Tibial artery (tissue), 4 donors: ENCODE measurements around the gene HNF4A.

ENCODE experiments used
- DNase-seq, 2 donors: peaks; one replicate each; pipeline ENCODE4 v3.0.0-alpha.2; 2019
- H3K27ac ChIP-seq, 2 donors: fragments of 200-600 bp; sonication (generic) in 1 of 2; 1 replicate in 1 of 2; 2 replicates in 1 of 2; pipeline ENCODE4 v1.5.1; 2018 to 2019; ENCODE audit warnings: mild to moderate bottlenecking in 1 of 2
- H3K27me3 ChIP-seq, 2 donors: fragments of 200-600 bp; sonication (generic) in 1 of 2; one replicate each; pipeline versions ENCODE4 v1.5.1 to v1.6.0; 2016 to 2019
- H3K36me3 ChIP-seq, 3 donors: fragments of 200-600 bp; sonication (generic) in 2 of 3; one replicate each; pipeline ENCODE4 v1.5.1; 2016 to 2019; ENCODE audit warnings: mild to moderate bottlenecking in 2 of 3
- H3K4me1 ChIP-seq, 4 donors: fragments of 200-600 bp; sonication (generic) in 2 of 4; 1 replicate in 3 of 4; 2 replicates in 1 of 4; pipeline ENCODE4 v1.5.1; 2016 to 2019
- H3K4me3 ChIP-seq, 2 donors: fragments of 200-600 bp; sonication (generic) in 1 of 2; 1 replicate in 1 of 2; 2 replicates in 1 of 2; pipeline ENCODE4 v1.5.1; 2018 to 2019; ENCODE audit warnings: mild to moderate bottlenecking in 2 of 2
- H3K9me3 ChIP-seq, 3 donors: fragments of 200-600 bp; sonication (generic) in 1 of 3; one replicate each; pipeline ENCODE4 v1.5.1; 2016 to 2019
- intact Hi-C: fragments of 100-400 bp; cut with DNase I; formaldehyde crosslinking; loops from one replicate; pipeline ENCODE4 v1.15.0; 2023; ENCODE audit warnings: low total_unique reads
- TF ChIP-seq, protein P1 (sequence below), 2 experiments: fragments of 200-600 bp in 1 of 2; fragments of 450-650 bp in 1 of 2; IDR thresholded peaks; one replicate each; pipeline ENCODE4 v1.5.1; 2017 to 2019; ENCODE audit warnings: antibody characterized with exemption in 2 of 2, mild to moderate bottlenecking in 1 of 2, moderate library complexity in 1 of 2

HNF4A gene

DNA sequence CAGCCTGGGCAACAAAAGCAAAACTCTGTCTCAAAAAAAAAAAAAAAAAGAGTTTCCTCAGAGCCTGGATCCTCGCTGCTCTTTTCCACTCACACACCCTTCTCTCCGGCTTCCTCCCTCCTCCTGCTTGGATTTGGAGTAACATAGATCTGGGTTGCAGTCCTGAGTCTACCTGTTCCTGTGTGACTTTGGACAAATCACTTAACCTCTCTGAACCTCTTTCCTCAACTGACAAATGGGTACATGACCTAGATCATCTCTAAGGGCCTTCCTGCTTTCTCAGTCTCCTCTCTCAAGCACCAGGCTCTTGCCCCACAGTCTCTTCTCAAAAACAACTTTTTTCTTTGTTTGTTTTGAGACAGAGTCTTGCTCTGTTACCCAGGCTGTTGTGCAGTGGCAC lies 24.3 kb upstream of the HNF4A start:
- Histone ChIP-seq H3K27ac (no peak overlapping the region), H3K9me3 (no peaks in the 10 kb centered on the region)
- intact Hi-C loops = no loop called here

DNA sequence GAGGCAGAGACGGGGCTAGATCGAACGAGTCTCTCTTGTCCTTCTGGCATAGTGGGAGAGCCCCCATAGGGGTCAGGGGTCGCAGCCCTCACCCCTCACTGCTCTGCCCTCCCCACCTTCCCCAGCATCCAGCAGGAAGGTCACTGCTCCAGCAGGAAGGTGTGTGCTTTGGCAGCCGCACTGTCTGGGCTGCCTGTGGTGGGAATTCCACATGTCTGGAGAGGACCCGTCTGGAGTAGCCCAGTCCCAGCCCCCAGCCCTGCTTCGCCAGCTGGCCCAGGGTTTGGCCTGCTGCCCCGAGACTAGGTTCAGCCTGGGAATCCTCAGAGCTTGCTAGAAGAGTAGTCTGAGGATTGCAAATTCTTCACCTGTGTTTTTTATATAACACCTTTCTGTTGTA lies 21.2 kb upstream of the HNF4A start:
- Histone ChIP-seq H3K9me3 (no peaks in the 10 kb centered on the region), H3K4me1 (no peaks in the 10 kb centered on the region), H3K36me3 (no peaks in the 10 kb centered on the region), H3K4me3 (no peak overlapping the region), H3K27ac (no peak overlapping the region), H3K27me3 (peaks cover 0 to 36% of the 10 kb centered on the region in 2 donors)
- DNase-seq = no peak
- intact Hi-C loops = no loop called here
- TF ChIP-seq, protein P1, sequence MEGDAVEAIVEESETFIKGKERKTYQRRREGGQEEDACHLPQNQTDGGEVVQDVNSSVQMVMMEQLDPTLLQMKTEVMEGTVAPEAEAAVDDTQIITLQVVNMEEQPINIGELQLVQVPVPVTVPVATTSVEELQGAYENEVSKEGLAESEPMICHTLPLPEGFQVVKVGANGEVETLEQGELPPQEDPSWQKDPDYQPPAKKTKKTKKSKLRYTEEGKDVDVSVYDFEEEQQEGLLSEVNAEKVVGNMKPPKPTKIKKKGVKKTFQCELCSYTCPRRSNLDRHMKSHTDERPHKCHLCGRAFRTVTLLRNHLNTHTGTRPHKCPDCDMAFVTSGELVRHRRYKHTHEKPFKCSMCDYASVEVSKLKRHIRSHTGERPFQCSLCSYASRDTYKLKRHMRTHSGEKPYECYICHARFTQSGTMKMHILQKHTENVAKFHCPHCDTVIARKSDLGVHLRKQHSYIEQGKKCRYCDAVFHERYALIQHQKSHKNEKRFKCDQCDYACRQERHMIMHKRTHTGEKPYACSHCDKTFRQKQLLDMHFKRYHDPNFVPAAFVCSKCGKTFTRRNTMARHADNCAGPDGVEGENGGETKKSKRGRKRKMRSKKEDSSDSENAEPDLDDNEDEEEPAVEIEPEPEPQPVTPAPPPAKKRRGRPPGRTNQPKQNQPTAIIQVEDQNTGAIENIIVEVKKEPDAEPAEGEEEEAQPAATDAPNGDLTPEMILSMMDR (IDR thresholded peaks at IDR 0.05) = no peak

More for the DNA sequence above, 24.3 kb upstream of the HNF4A start:
- DNase-seq = no peak
- Histone ChIP-seq H3K4me3 (no peak overlapping the region), H3K27me3 (peaks cover 0 to 47% of the 10 kb centered on the region in 2 donors), H3K36me3 (no peaks in the 10 kb centered on the region), H3K4me1 (peaks cover 0 to 5% (median 4%) of the 10 kb centered on the region in 4 donors)
- TF ChIP-seq, protein P1 (IDR thresholded peaks at IDR 0.05) = no peak

DNA sequence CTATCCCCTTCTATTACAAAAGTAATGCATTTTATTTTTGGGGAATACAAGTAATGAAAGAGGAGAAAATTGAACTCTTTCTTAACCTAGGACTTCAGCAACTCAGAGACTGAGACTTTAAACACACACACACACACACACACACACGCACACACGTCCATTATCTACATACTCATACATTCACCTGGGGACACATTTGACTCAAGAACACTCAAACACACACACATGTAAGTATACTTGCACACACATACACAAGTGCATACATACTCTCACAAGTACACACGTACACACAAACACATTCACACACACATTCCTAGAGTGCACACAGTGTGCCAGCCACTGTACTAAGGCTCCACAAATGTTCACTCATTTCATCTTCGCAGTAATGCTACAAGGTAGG lies 20.8 kb upstream of the HNF4A start:
- no peaks in the 10 kb centered on the region for H3K4me1 ChIP-seq
- intact Hi-C loops = no loop called here

DNA sequence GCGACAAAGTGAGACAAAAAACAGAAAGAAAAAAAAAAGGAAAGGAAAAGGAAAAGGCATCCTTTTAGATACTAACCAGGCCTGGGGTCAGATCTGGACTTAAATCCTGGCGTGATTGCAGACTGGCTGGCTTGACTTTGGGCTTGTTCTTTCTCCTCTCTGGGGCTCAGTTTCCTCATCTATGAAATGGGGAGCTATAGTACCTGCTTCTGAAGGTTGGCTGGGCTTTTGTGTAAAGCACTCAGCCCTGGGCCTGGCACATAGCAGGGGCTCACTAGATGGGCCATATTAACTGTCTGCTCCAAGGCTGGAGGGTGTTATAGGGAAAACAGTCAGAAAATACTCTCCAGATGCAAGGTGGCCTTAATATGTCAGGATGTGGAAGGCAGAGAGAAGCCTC lies 19.8 kb upstream of the HNF4A start:
- no peak for DNase-seq
- Histone ChIP-seq H3K36me3 (no peaks in the 10 kb centered on the region), H3K4me3 (no peak overlapping the region), H3K27me3 (peaks cover 0 to 36% of the 10 kb centered on the region in 2 donors), H3K9me3 (no peaks in the 10 kb centered on the region), H3K4me1 (no peaks in the 10 kb centered on the region), H3K27ac (no peak overlapping the region)
- intact Hi-C loops = no loop called here
- TF ChIP-seq, protein P1 (IDR thresholded peaks at IDR 0.05) = no peak

More for the DNA sequence above, 20.8 kb upstream of the HNF4A start:
- Histone ChIP-seq H3K9me3 (no peaks in the 10 kb centered on the region), H3K36me3 (no peaks in the 10 kb centered on the region), H3K27ac (no peak overlapping the region), H3K4me3 (no peak overlapping the region), H3K27me3 (peaks cover 0 to 36% of the 10 kb centered on the region in 2 donors)
- DNase-seq = no peak
- TF ChIP-seq, protein P1 (IDR thresholded peaks at IDR 0.05) = no peak

DNA sequence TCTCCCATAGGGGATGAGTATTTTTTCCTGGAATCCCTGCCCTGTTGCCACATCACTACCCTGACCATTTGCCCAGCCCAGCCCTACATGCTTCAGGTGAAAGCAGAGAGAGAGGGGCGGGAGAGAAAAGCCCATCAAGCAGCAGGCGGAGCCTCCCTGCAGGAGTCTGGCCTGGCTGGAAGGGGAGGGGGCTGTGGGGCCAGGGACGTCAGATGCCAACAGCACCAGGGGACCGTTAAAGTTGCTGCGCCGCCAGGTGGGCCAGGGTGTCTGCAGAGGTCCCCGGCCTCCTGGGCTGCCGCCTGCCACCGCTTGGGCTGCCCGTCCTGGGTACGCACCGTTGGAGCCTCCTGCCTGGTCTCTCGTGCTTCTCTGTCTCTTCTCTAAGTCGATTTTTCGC lies 19.4 kb upstream of the HNF4A start:
- intact Hi-C loops = no loop called here
- H3K4me3 ChIP-seq = no peak overlapping the region
- TF ChIP-seq, protein P1 (IDR thresholded peaks at IDR 0.05) = no peak
- H3K36me3 ChIP-seq = no peaks in the 10 kb centered on the region
- DNase-seq = no peak
- no peaks in the 10 kb centered on the region for H3K9me3 ChIP-seq
- H3K27me3 ChIP-seq = peaks cover 0 to 36% of the 10 kb centered on the region in 2 donors
- no peaks in the 10 kb centered on the region for H3K4me1 ChIP-seq
- H3K27ac ChIP-seq = no peak overlapping the region
